Keratinocyte (primary cell): Measurements from ENCODE around the gene PRCP.

Experiments used
- CTCF ChIP-seq, 3 experiments: IDR thresholded peaks in 1 of 3; conservative IDR thresholded peaks in 1 of 3; optimal IDR thresholded peaks in 1 of 3; 2 replicates in 2 of 3; 3 replicates in 1 of 3; pipeline versions ENCODE3 to v1.5.1; 2011; ENCODE audit warnings: low read length in 3 of 3, mild to moderate bottlenecking in 3 of 3, moderate library complexity in 2 of 3, control low read depth in 1 of 3, inconsistent platforms in 1 of 3; ENCODE audit not compliant: insufficient read depth in 2 of 3; ENCODE audit errors: extremely low read depth in 1 of 3
- EZH2 ChIP-seq: IDR thresholded peaks from one replicate; pipeline ENCODE4 v1.6.1; 2012; ENCODE audit warnings: inconsistent platforms, mild to moderate bottlenecking, low read length, moderate library complexity

- TF ChIP-seq EZH2 (no peak), CTCF (optimal IDR thresholded peaks at IDR 0.05 in 1 of 3, IDR thresholded peaks at IDR 0.05 in 1 of 3, conservative IDR thresholded peaks at IDR 0.05 in 1 of 3; ENCODE audit: extremely low read depth in 1 of 3, insufficient read depth in 2 of 3, low read length in 3 of 3) (no peak)
Observed at GRCh38 chr11:82862379-82862778, 37.9 kb downstream of the PRCP start.
